ENCODE measurements around the gene RGS3. TPM values are rescaled to one million over a fixed set of nuclear protein-coding genes. Genes with fewer than 3 reads are reported as not detected.
A peak's percentile ranks its signal among the peaks of the same experiment; 100 is the strongest.

The RGS3 gene
- total RNA-seq, 1 donor: 77.4 TPM

DNA sequence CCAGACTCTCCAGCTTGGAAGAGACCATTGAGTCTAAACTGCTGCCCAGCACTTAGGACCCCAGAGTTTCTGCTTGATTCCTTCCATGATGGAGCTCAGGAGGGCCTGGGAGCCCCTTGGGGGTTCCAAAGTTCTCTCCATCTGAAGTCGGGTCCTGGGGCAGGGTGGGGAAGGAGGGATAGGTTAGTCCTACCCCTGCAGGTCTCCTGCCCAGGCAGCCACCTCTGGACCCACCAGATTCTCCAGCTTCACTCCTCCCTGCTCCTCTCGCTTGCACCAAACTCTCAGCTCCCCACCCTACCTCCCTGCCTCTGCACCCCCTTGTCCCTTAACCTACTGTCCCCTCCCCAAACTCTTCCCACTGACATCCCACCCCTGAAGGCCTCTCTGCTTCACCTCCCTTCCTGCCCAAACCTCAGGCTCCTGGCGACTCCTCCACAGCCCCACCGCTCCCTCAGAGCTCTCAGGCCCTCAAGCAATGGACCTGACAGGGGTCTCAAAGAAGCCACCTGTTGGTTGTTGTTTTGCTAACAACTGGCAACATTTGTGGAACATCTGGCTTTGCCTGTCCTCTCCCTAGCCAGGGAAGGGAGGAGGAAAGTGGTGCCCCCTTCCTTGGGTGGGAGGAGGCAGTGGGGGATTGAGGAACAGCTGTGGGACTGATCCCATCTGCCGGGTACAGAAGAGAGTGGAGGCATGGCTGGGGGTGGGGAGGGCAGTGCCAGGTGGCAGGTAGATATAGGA is 137.5 kb downstream of the RGS3 start:
- Histone ChIP-seq H3K27me3 (ENCODE audit: insufficient read depth, low read length) (no peaks in the 10 kb centered on the region), H3K9me3 (ENCODE audit: low read depth, low read length) (no peaks in the 10 kb centered on the region), H3K79me2 (ENCODE audit: insufficient read depth, low read length) (peaks cover 25% of the 10 kb centered on the region), H3K27ac (ENCODE audit: low read depth, low read length) (peak overlapping the region; percentile 89), H4K20me1 (ENCODE audit: insufficient read depth, low read length) (peaks cover 27% of the 10 kb centered on the region), H3K36me3 (ENCODE audit: insufficient read depth, low read length) (peaks cover 20% of the 10 kb centered on the region), H3K4me2 (ENCODE audit: insufficient read depth, low read length) (no peak overlapping the region), H2AFZ (ENCODE audit: low read length) (no peak overlapping the region), H3K4me3 (ENCODE audit: insufficient read depth, low read length) (no peak overlapping the region), H3K4me1 (ENCODE audit: insufficient read depth, low read length) (peaks cover 69% of the 10 kb centered on the region)
- TF ChIP-seq, protein P1, sequence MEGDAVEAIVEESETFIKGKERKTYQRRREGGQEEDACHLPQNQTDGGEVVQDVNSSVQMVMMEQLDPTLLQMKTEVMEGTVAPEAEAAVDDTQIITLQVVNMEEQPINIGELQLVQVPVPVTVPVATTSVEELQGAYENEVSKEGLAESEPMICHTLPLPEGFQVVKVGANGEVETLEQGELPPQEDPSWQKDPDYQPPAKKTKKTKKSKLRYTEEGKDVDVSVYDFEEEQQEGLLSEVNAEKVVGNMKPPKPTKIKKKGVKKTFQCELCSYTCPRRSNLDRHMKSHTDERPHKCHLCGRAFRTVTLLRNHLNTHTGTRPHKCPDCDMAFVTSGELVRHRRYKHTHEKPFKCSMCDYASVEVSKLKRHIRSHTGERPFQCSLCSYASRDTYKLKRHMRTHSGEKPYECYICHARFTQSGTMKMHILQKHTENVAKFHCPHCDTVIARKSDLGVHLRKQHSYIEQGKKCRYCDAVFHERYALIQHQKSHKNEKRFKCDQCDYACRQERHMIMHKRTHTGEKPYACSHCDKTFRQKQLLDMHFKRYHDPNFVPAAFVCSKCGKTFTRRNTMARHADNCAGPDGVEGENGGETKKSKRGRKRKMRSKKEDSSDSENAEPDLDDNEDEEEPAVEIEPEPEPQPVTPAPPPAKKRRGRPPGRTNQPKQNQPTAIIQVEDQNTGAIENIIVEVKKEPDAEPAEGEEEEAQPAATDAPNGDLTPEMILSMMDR (IDR thresholded peaks at IDR 0.05; ENCODE audit: extremely low read depth, low read depth, low read length): no peak
- peak; percentile 70 for DNase-seq (ENCODE audit: insufficient read length, low spot score, missing footprints)

DNA sequence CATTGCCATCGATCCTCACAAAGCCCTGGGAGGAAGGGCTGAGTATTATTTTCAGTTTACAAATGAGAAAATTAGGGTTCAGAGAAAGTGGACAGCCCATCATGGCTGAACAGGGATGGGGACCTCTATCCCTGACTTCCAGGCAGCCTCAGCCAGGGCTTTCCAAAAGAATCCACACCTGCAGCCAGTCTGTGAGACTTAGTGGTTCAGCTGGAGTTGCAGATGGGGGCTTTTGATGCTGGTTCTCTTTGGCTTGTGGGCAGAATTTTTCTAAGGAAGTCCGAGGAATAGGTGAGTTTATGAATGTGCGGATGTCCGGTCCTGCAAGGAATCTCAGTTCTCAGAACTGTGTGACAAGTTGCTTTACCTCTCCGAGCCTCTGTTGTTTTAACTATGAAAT is 138.1 kb downstream of the RGS3 start:
- TF ChIP-seq, protein P1 (IDR thresholded peaks at IDR 0.05; ENCODE audit: extremely low read depth, low read depth, low read length): no peak
- H3K79me2 ChIP-seq (ENCODE audit: insufficient read depth, low read length): peaks cover 18% of the 10 kb centered on the region
- no peaks in the 10 kb centered on the region for H3K27me3 ChIP-seq (ENCODE audit: insufficient read depth, low read length)
- DNase-seq (ENCODE audit: insufficient read length, low spot score, missing footprints): no peak
- no peaks in the 10 kb centered on the region for H3K9me3 ChIP-seq (ENCODE audit: low read depth, low read length)
- no peak overlapping the region for H2AFZ ChIP-seq (ENCODE audit: low read length)
- H3K4me3 ChIP-seq (ENCODE audit: insufficient read depth, low read length): no peak overlapping the region
- H3K4me1 ChIP-seq (ENCODE audit: insufficient read depth, low read length): peaks cover 64% of the 10 kb centered on the region
- H3K36me3 ChIP-seq (ENCODE audit: insufficient read depth, low read length): peaks cover 14% of the 10 kb centered on the region
- H3K4me2 ChIP-seq (ENCODE audit: insufficient read depth, low read length): peak overlapping the region; percentile 42
- H4K20me1 ChIP-seq (ENCODE audit: insufficient read depth, low read length): peaks cover 21% of the 10 kb centered on the region
- H3K27ac ChIP-seq (ENCODE audit: low read depth, low read length): peak overlapping the region; percentile 89

DNA sequence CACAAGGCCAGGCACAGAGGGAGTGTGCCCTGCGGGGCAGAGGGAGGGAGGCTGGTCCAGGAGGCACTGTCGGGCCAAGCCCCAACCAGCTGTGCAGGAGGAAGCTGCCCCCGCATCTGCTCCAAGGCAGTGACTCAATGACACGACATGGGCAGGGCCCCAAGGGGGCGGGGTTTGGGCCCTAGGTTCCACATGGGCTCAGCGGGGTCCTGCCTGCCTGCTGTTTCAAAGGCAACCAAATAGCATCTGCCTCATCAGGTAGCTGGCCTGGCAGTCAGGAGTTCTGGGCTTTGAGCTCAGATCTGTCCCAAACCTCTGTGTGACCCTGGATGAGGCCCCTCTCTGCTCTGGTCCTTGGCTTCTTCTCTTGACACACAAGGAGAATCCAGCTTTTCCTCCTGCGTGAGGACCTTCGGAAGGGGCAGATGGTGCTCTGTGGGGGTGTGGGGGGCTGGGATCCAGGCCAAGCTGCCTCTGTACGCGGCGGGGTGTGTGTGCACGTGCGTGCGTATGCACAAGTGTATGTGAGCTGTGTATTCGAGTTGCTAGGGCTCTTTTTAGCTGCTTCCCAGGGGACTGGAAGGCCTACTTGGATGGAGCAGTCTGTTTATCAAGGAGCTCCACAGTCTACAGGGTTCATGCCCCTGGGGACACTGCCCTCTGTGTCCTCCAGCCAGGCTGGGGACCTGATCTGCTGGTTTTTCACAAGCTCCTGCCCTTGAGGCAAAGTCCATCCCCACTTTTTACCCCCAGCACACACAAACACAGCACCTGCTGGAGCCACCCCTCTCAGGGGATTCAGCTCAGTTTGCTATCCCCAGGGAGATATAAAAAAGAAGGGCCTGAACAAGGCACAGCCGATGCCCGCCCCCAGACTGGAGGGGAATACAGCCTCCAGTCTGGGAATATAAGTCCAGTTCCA is 138.9 kb downstream of the RGS3 start:
- peak overlapping the region; percentile 89 for H3K27ac ChIP-seq (ENCODE audit: low read depth, low read length)

More for the DNA sequence above, 138.9 kb downstream of the RGS3 start:
- Histone ChIP-seq H3K27me3 (ENCODE audit: insufficient read depth, low read length) (no peaks in the 10 kb centered on the region), H3K9me3 (ENCODE audit: low read depth, low read length) (no peaks in the 10 kb centered on the region), H3K4me3 (ENCODE audit: insufficient read depth, low read length) (no peak overlapping the region), H3K4me2 (ENCODE audit: insufficient read depth, low read length) (peak overlapping the region; percentile 42), H3K4me1 (ENCODE audit: insufficient read depth, low read length) (peaks cover 57% of the 10 kb centered on the region), H4K20me1 (ENCODE audit: insufficient read depth, low read length) (peaks cover 14% of the 10 kb centered on the region), H3K36me3 (ENCODE audit: insufficient read depth, low read length) (peaks cover 7% of the 10 kb centered on the region), H2AFZ (ENCODE audit: low read length) (peak overlapping the region; percentile 39), H3K79me2 (ENCODE audit: insufficient read depth, low read length) (peaks cover 11% of the 10 kb centered on the region)
- peak; percentile 96 for DNase-seq (ENCODE audit: insufficient read length, low spot score, missing footprints)
- TF ChIP-seq, protein P1 (IDR thresholded peaks at IDR 0.05; ENCODE audit: extremely low read depth, low read depth, low read length): no peak

All from osteoblast (primary cell).